Raji (cell line): ENCODE measurements around the gene TOB1.

ENCODE experiments used
- POLR2A ChIP-seq: IDR thresholded peaks from 2 replicates; pipeline ENCODE4 v1.6.1; 2011; ENCODE audit warnings: low read depth, low read length, control low read depth; ENCODE audit not compliant: insufficient read depth

TOB1 gene

DNA sequence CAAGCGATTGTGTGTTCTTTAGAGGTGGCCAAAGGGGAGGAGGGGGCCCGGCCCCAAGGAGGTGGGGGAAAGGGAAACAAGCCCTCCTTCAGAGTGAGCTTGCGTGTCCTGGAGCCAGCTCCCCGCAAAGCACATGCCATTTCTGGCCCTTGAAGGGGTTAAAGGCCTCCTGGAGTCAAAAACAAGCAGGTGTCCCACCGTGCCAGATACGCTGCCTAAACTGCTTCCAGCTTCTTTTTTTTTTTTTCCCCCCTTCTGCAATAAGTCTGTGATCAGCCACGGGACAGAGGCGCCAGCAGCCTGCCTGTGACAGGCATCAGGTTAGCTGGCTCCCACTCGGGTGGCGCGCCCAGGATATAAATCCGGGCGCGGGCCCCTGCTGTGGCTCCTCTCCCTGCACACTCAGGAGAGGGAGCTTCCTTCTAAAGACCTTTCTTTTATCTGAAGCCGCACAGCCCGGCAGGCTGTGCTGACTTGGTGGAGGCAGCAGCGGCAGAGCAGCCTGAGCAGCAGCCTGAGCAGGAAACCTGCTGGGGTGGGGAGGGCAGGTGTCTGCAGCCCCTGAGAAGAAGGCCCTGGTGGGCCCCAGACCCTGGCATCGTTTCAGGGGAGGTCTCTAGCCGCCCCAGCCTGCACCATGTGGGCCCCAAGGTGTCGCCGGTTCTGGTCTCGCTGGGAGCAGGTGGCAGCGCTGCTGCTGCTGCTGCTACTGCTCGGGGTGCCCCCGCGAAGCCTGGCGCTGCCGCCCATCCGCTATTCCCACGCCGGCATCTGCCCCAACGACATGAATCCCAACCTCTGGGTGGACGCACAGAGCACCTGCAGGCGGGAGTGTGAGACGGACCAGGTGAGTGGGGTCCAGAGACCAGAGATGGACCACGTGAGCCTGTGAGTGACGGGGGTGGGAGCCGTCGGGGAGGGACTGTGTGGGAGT lies 30.6 kb downstream of the TOB1 start, which contains the start of gene WFIKKN2:
WFIKKN2 (plus strand) TSS at position 286 of the 934 bp plus-strand sequence; CDS start at position 638, 352 bp downstream.
- TF ChIP-seq POLR2A: no peak

DNA sequence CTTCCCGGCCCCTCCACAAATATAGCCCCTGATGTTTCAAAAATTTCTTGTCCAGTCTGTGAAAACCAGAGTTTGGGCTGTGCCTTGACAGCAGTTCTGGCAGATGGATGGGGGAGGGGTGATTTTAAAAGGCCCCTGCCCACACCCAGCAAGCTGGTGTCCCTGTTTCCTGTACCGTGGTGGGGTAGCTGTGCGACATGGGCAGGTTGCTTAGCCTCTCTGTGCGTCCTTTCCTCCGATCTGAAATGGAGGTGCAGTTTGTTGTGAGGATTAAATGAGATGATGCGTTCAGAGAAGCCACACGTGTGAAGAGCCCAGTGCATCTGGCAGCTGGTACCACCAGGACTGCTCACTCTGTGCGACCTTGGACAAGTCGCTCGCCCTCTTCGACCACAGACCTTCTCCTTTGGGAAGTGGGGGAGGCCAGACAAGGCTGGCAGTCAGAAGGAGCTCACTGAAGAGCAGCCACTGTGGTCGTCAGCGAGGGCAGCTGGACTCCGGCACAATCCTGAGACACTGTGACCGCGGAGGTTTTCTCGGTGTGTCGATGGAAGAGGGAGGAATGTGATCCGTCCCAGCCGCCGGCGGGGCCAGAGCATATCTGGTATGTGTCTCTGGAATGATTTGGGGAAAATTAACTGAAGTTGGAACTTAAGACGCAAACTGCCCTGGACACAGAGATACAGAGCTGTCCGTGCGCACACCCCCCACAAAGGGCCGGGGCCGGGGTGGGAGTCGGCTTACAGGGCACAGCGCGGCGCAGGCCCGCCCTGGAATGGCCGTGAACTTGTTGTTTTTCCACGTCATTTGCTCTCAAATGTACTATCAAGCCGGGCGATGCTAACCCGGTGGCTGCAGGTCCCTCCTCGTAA lies 31.5 kb downstream of the TOB1 start:
- TF ChIP-seq POLR2A: no peak

DNA sequence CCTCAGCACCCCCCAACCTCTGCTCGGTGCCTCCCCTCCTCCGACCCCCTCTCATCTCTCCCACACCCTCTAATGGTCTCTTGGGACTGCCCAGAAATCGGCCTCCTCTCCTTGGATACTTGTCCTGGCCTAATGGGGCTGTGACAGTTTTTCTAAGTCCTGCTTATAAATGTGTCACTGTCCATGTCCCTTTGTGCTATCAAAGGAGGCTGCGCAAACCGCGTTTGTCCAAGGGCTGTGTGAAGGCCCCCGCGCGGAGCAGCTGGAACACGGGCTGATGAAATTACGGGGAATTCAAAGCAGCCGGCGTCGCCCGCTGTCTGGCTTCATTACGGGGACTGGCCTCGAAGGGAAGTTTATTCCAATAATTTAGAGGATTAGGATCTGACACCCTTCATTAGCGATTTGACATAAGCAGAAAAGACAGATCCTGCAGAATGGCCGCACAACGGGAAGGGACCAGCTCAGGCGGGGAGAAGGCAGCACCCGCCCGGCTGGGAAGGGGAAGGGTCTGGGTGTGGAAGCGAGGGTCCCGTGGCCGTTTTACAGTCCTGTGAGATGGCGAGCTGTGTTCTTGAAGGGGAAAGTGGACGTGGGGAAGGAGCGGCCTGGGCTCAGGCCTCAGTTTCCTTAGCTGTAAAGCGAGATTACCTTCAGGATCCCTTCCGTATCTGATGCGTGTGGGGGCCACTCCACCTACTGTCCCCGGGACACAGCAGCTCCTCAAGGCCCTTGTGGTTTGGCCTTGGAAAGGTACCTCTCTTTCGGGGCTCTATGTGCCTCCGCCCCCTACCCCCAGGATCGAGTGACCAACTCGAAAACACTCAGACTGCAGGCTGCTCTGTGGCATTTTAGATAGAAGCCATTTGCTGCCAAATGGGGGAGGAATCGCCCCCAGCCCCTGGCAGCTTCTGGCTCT lies 32.4 kb downstream of the TOB1 start:
- no peak for TF ChIP-seq POLR2A

DNA sequence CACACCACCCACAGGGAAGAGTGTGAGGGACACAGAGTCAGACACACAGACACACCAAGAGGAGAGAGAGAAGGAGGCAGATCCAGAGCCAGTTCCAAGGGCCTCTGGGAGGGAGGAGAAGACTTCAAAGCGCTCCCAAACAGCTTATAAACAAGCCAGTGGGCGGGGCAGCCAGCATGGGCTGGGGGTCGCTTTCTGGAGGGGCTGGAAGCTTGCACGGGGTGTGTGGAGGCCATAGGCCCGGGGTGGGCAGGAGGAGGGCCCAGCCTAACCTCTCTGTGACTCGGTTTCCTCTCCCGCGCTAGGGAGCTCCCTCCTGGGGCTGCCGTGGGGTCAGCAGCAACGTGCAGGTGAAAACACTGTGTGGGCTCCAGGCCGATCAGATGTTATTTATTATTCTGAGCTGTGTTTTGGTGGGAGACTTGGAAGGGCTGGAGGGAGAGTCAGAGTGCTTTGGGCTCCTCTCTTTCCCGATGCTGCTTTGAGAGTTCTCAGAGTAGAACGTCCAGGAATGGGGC lies 33.2 kb downstream of the TOB1 start:
- TF ChIP-seq POLR2A: no peak

DNA sequence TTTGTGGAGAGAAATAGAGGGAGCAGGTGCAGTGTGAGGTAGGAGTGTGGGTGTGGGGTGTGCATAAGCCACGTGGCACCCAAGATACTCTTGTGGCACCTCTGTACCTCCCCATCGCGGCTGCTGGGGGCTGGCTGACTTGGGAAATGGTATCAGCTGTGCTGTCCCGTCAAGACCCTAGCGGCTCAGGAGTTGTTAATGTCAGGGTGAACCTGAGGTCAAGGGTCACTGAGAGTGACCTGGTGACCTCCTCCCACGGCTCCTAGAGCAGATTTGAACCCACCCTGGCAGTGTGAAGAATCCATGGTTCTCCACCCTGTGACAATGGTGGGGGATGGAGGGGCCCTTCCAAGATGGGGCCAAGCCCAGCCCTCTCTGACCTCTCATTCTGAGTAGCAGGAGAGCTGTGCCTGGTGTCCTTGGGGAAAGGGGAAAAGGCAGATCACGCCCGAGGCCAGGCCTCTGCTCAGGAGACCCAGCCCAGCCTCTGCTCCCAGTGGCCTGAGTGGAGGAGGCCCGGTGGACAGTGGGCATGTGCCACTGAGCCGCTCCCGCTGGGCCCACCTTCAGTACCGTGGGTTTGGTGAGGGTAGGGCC lies 33.8 kb downstream of the TOB1 start:
- TF ChIP-seq POLR2A: no peak

DNA sequence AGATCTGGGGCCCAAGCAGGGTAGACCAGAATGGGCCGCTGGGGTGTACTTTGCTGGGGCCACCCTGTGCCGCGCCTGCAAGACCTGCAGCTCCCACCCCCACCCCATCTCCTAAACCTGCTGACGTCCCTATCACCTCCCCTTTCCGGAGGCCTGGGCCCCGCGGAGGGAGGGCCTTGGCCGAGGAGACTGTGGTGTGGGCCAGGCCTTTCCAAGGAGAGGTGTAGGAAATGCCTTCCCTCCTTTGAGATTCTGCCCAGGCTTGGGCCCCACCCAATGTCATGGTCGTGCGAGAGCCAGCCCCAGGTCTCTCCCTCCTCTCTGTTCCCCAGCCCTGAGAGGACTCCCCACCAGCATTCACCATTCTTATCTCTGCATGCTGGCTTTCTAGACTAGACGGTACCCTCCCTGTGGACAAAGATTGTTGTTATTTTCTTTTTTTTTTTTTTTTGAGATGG lies 34.7 kb downstream of the TOB1 start:
- TF ChIP-seq POLR2A: no peak

DNA sequence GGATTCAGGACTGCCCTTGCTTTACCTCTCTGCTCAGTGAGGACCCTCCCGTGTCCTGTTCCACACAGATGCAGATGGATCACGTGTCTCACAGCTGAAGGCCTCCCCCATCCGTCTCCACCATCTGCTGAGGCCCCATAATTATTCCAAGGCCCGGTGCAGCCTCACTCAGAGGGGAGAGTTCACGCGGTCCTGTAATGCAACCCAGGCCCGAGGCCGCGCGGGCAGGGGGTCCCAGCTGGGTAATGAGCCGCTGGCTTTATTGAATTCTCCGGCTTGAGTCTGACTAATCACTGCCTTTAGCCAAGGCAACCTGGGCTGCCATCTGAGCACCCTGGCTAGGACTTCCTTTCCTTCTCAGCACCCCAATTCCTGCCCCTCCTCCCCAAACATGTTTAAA lies 35.2 kb downstream of the TOB1 start:
- TF ChIP-seq POLR2A: no peak

DNA sequence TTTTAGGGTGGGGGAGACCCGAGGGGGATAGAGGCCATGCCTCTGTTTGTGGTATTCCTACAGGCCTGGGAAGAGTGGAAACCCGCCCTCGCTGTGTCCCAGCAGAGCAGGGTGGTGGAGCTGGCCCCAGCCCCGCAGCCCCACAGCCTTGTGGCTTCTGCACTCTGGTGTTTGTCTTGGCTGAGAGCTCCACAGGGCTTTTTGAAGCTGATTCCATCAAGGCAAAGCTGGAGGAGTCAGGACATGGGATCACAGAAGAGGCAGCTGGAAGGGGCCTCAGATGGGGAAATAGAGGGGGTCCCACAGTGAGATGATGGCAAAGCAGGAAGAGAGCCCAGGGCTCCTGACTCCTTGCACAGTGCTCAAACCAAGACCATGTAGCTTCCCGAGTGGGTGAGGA lies 35.8 kb downstream of the TOB1 start:
- no peak for TF ChIP-seq POLR2A

DNA sequence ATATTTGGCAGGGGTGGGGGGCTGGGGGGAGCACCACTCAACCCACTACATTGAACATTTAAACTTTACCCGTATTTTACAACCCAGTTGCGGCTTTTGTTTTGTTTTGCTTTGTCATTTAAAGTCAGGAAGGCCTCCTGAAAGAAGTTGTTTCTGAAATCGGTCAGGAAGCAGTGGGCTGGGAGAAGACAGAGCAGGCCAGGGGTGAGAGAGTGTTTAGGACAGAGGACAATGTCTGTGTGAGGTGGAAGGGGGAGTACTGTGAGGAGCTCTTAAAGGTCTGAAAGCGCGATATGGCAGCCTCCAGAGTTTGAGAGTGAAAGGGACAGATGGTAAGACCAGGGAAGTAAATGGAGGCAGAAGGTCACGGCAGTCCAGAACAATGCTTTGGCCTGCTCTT lies 36.8 kb downstream of the TOB1 start:
- no peak for TF ChIP-seq POLR2A

DNA sequence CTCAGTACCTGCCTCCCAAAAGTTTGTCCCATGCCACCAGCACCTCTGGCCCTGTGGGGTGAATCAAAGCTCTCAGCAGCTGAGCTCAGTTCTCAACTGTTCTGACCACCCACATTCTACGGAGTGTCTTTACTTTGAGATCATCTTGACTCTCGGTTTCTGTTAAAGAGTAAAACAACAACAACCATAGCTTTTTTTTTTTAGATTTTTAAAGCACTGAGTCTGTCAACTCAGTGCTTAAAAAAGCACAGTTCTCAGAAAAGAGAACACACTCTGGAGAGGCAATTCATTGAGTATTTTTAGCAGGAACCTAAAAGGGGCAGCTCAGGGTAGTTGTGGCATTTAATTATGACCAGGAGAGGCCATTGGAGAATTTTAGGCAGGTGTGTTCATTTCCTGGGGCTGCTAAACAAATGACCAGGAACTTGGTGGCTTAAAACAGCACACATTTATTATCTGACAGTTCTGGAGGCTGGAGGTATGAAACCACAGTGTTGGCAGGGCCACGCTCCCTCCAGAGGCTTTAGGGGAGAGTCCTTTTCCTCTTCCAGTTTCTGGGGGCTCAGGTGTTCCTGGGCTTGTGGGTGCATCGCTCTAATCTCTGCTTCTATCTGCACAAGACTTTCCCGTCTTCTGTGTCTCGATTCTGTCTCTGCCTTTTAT lies 37.5 kb downstream of the TOB1 start:
- TF ChIP-seq POLR2A: no peak

DNA sequence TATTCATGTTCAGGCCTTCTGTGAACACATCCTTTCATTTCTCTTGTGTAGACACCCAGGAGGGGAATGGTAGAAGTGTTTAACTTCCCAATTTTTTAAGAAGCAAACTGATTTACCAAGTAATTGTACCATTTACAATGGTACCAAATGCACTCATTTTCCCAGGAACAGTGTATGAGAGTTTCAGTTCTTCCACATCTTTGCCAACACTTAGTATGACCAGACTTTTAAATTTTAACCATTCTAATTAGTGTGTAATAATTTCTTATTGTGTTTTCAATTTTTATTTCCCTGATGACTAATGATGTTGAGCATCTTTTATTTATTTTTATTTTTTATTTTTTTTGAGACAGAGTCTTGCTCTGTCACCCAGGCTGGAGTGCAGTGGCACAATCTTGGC lies 41.0 kb downstream of the TOB1 start:
- no peak for TF ChIP-seq POLR2A

DNA sequence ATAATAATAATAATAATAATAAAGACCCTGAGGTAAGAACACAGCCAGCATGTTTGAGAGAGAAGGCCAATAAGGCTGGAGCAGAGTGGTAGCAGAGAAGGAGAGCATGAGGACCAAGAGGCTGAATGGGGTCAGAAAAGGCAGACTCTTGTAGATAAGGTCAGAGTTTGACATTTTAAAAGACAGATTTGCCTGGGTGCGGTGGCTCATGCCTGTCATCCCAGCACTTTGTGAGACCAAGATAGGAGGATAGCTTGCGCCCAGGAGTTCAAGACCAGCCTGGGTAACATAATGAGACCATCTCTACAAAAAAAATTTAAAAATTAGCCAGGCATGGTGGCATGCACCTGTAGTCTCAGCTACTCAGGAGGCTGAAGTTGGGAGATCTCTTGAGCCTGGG lies 41.7 kb downstream of the TOB1 start:
- no peak for TF ChIP-seq POLR2A

DNA sequence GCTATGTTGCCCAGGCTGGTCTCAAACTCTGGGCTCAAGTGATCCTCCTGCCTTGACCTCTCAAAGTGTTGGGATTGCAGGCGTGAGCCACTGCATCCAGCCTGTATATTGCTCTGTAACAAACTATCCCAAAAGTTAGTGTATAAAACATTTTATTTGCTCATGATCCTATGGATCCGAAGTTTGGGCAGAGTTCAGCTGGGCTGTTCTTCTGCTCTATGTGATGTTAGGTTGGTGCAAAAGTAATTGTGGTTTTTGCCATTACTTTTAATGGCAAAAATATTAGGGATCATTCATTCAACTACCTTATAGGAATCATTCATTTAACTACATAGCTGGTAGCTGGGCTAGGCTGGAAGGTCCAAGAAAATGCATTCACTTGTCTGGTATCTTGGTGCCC lies 43.6 kb downstream of the TOB1 start:
- no peak for TF ChIP-seq POLR2A

DNA sequence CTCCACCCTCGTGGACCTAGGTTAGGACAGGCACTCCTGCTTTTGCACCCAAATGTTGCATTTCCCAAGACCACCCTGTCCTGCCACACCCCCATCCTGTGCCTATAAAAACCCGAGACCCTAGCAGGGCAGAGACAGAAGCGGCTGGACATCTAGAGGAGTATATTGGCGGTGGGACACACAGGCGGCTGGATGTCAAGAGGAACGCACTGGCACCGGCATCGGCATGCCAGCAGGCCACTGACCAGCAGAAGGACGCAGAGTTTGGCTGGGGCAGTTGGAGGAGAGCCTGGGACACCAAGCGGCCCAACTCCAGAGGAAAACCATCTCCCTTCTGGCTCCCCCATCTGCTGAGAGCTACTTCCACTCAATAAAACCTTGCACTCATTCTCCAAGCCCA lies 45.5 kb downstream of the TOB1 start:
- TF ChIP-seq POLR2A: no peak
